ENCODE results near the gene SLX4IP.

SLX4IP gene

DNA sequence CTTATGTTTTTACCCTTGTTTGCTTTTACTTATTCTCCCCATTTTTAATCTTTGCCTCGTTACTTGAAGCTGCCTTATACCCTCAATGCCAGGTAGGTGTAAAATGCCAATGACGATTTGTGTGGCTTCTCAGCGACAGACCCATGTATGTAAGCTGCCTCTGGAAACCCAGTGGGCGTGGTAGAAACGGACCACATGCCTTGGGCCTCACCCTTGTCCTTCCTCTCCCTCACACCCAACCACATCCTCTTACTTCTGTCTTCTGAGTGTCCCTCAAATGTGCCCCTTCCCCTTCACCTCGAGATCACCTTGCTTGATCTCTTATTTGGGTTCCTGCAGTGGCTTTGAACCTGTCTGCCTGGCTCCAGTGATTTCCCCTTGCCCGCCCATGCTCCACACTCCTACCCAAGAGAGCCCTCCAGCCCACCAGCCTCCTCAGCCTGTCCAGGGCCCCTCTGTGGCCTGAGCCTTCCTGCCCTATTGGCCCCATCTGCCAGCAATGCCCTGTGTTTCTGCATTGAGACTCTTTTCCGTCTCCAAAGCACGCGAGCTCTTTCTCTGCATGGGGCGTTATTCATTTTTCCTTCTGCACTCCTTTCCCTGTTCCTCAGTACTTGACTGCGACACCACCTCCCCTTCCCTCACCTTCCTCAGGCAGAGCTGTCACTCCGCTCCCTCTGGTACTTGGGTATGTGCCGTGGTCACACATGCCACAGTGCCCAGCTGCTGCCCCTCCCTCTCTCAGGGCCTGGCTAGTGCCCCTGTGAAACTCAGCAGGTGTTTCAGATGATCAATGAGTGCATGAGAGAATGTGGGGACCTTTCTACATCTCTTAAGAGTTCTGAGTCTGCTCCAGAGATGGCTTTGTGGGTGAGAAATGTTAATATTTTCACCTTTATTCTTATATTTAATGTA, 115.4 kb downstream of the SLX4IP start:
- no peak for DNase-seq (ENCODE audit: low read depth)

- DNase-seq (ENCODE audit: low read depth), result no peak
These were observed 116.9 kb downstream of the SLX4IP start for GRCh38 chr20:10551732-10552724.

DNA sequence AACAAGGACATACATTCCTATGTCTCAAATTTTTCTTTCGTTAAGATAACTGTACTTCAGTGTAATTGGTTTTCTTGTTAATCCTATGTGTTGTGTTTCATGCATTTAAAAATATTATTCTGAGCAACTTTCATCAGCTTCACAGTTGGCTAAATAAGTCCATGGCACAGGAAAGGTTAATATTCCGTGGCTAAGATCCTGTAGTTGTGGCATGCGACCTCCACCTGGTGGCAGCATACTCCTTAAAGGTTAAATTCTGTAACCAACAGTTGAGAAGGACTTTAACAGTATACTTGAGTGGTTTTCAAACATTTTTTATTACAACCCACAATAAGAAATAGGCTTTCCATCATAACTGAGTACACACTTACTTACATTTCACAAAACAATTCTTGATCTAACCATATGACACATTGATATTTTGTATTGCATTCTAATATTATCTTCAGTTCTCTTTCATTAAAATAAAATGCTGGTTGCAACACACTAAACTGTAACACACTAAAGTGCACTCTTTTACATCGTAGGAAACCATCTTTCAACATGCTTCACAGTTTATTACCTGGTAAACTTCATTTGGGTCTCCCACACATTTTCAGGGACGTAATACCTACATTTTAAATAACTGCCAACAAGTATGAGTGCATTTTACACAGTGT, 118.3 kb downstream of the SLX4IP start:
- DNase-seq (ENCODE audit: low read depth), result no peak

- no peak for DNase-seq (ENCODE audit: low read depth)
These were observed 119.2 kb downstream of the SLX4IP start for GRCh38 chr20:10554285-10554684.

DNA sequence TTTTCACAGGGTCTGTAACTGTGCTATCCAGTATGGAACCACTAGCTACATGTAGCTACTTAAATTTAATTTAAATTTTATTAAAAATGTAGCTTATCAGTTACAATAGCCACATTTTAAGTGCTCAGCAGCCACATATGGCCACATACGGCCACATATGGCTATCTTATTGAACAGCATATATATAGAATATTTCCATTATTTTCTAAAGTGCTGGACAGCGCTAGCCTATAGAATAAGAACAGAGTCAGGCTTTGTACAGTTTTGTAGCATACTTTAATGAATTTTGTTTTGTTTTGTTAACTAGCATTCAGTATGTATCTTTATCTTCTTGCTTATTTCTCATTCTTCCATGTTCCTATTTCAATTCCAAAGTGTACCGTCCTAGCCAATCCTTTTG, 120.3 kb downstream of the SLX4IP start:
- DNase-seq (ENCODE audit: low read depth), result no peak

- no peak for DNase-seq (ENCODE audit: low read depth)
These were observed 120.8 kb downstream of the SLX4IP start for GRCh38 chr20:10555865-10556308.

- no peak for DNase-seq (ENCODE audit: low read depth)
These were observed 121.5 kb downstream of the SLX4IP start for GRCh38 chr20:10556519-10557083.

- no peak for DNase-seq (ENCODE audit: low read depth)
These were observed 122.6 kb downstream of the SLX4IP start for GRCh38 chr20:10557685-10558084.

- no peak for DNase-seq (ENCODE audit: low read depth)
These were observed 123.6 kb downstream of the SLX4IP start for GRCh38 chr20:10558635-10559187.

DNA sequence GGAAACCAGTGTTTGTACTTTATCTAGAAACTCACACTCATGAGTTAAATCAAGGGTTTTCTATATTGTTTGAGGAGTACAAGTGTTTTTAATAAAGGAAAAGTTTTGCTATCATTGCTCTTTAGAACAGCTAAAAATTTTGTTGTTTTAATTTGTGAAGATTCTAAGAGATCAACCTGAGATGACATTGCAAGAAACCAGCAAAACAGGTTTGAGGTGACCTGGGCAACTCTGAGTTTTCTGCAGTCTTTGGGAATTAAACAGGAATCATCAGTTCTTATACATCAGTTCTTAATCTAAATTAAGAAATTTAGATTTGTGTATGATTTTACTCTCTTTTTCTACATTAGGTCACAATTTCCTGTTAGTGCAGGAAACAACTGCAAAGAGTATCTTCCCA, 124.2 kb downstream of the SLX4IP start:
- no peak for DNase-seq (ENCODE audit: low read depth)

GRCh38 chr20:10560686-10561085, 125.6 kb downstream of the SLX4IP start:
- DNase-seq (ENCODE audit: low read depth), result no peak

GRCh38 chr20:10561302-10561701, 126.2 kb downstream of the SLX4IP start:
- DNase-seq (ENCODE audit: low read depth), result no peak

GRCh38 chr20:10562899-10563298, 127.8 kb downstream of the SLX4IP start:
- DNase-seq (ENCODE audit: low read depth), result no peak

DNA sequence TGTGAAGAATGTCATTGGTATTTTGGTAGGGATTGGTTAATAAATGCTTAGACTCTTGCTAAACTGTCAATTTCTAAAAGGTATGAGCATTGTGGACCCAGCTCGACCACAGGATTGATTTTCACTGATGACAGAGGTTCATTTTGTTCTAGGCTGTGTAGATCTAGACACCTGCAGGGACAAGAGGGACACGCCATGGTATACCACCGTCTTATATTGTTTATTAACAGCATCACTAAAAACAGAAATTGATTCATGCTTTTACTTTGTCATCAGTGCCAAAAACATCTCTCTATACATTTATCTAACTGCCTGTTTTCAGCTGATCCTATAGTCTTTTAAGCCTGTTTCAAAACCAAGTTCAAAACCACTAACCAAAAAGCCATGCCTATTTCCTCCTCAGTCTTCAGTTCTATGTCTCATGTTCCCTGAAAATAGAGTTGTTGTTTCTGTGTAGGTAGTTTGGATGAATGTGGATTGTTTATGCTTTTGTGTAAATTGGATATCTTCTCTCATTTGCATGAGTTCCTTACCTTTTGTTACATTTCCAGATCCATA, 128.9 kb downstream of the SLX4IP start:
- DNase-seq (ENCODE audit: low read depth), result no peak

GRCh38 chr20:10565191-10565921, 130.3 kb downstream of the SLX4IP start:
- DNase-seq (ENCODE audit: low read depth), result no peak

GRCh38 chr20:10565922-10566897, 131.1 kb downstream of the SLX4IP start:
- no peak for DNase-seq (ENCODE audit: low read depth)

DNA sequence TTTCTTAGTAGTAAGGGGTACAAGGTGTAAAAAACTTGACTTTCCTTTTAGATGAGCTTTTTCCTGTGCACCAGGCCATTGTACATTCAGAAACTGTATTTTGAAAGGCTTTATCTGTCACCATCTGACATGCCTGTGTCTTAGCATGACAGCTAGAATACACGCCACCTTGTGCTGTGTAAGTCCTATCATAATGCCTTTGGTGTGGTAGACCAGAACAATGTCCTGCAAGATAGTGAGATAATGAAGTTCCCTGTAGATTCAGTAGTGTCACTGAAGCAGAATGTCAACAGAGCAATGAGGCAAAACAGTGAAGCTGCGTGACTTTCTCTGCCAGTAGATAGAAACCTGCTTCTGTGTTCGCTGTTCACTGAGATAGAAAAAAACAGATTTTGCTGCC, 132.9 kb downstream of the SLX4IP start:
- no peak for DNase-seq (ENCODE audit: low read depth)

DNA sequence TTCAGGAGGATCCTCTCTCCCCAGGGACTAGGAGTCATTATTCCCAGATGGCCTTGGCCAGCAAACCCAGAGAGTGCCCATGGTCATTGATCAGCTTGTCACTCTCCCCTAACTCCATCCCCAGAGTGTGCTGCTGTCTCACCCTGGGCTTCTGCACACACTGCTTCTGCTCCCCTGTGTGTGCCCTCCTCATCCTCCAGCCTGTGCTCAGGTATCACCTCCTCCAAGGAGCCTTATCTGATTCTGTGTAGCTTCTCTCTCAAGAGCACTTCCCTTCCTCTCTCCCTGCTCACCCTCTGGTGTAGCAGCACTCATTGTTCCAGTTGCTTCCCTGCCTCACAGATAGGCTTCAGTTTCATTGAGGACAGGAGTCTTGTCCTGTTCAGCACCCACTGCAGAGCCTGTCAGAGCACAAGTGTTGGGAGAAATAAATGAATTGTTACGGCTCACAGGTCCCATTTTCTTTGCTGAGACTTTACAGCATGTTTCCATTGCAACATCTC, 136.3 kb downstream of the SLX4IP start:
- DNase-seq (ENCODE audit: low read depth), result no peak

- DNase-seq (ENCODE audit: low read depth), result no peak
These were observed 137.7 kb downstream of the SLX4IP start for GRCh38 chr20:10572853-10573252.

Measured in T follicular helper cell (primary cell).